Kidney (tissue), 14 donors: ENCODE measurements around the gene HNRNPDL. TPM values are rescaled to one million over a fixed set of nuclear protein-coding genes. Genes with fewer than 3 reads are reported as not detected.

ENCODE experiments used
- DNase-seq, 5 donors: peaks; one replicate each; pipeline ENCODE4 v3.0.0-alpha.2; 2013 to 2020
- FAIRE-seq: peaks from 2 replicates; lab custom pipeline; 2012; peaks lifted over from hg19 to GRCh38; lab: Jason Lieb, UNC
- H3K27ac ChIP-seq, 2 donors: one replicate each; pipeline ENCODE4 v1.7.0; 2013; ENCODE audit warnings: low read depth in 2 of 2, low read length in 2 of 2, inconsistent platforms in 1 of 2
- H3K27me3 ChIP-seq: one replicate; pipeline ENCODE4 v1.7.1; 2013; ENCODE audit warnings: low read length, inconsistent platforms; ENCODE audit not compliant: control insufficient read depth, insufficient read depth
- H3K36me3 ChIP-seq, 3 donors: one replicate each; pipeline versions ENCODE4 v1.7.0 to v1.7.1; 2013; ENCODE audit warnings: low read length in 3 of 3, control low read depth in 1 of 3, inconsistent platforms in 1 of 3; ENCODE audit not compliant: insufficient read depth in 3 of 3, control insufficient read depth in 2 of 3
- H3K4me1 ChIP-seq, 3 donors: one replicate each; pipeline versions ENCODE4 v1.7.0 to v1.7.1; 2013; ENCODE audit warnings: low read length in 3 of 3, inconsistent platforms in 1 of 3, low read depth in 1 of 3; ENCODE audit not compliant: control insufficient read depth in 2 of 3, insufficient read depth in 2 of 3
- H3K4me3 ChIP-seq, 3 donors: one replicate each; pipeline versions ENCODE4 v1.7.0 to v1.8.1; 2013; ENCODE audit warnings: low read length in 3 of 3, control low read depth in 1 of 3, inconsistent platforms in 1 of 3
- H3K9ac ChIP-seq, 3 donors: one replicate each; pipeline versions ENCODE4 v1.7.0 to v1.7.1; 2013; ENCODE audit warnings: low read length in 3 of 3, control low read depth in 1 of 3, inconsistent platforms in 1 of 3
- H3K9me3 ChIP-seq, 3 donors: one replicate each; pipeline versions ENCODE4 v1.7.0 to v1.7.1; 2013; ENCODE audit warnings: low read length in 3 of 3, control low read depth in 1 of 3, inconsistent platforms in 1 of 3; ENCODE audit not compliant: control insufficient read depth in 2 of 3, insufficient read depth in 1 of 3
- CTCF ChIP-seq: IDR thresholded peaks from 3 replicates; pipeline ENCODE4 v1.5.1; 2012; ENCODE audit warnings: mild to moderate bottlenecking, moderate library complexity, borderline replicate concordance; ENCODE audit not compliant: insufficient read depth; ENCODE audit errors: extremely low read depth
- intact Hi-C: fragments of 100-400 bp; cut with DNase I; formaldehyde crosslinking; loops from one replicate; pipeline ENCODE4 v1.11.1; 2022
- polyA plus RNA-seq: library from polyadenylated mRNA; stranded (reverse); fragments of 350-450 nt; fragmentation: Illumina TruSeq; extraction: RNeasy Lipid Tissue Mini Kit (QIAGEN cat#74804); gene quantifications from one replicate; pipeline ENCODE4 v1.2.3, GENCODE V29; 2014; ENCODE audit warnings: low read depth, low replicate concordance; ENCODE audit not compliant: insufficient read depth
- total RNA-seq: library from RNA; stranded (reverse); fragmentation: NEBNext Ultra II Directional; extraction: Animal tissue kit (Norgen Biotek cat#: 25700); gene quantifications from one replicate; pipeline ENCODE4 v1.2.1, GENCODE V29; 2021
- donor health status: control.
- donor health status: control.
- donor health status: control.
- donor health status: control.
- donor health status: control.
- donor health status: DM: yes; HTN: yes; CAD: no.
- donor health status: Normal renal cell carcinoma (clear cell type).

HNRNPDL gene
- total and polyA plus RNA-seq, 2 donors from 2014 or later: 135 to 263 TPM

GRCh38 chr4:82436130-82436529 lies 5.9 kb upstream of the HNRNPDL start:
- H3K4me3 ChIP-seq: no peak overlapping the region
- intact Hi-C loops: no loop called here
- no peak for TF ChIP-seq CTCF
- H3K36me3 ChIP-seq: no peaks in the 10 kb centered on the region
- H3K4me1 ChIP-seq: peaks cover 0 to 19% (median 7%) of the 10 kb centered on the region in 3 donors
- no peaks in the 10 kb centered on the region for H3K27me3 ChIP-seq
- H3K9me3 ChIP-seq: no peaks in the 10 kb centered on the region
- DNase-seq: no peak
- no peak overlapping the region for H3K9ac ChIP-seq
- no peak for FAIRE-seq
- no peak overlapping the region for H3K27ac ChIP-seq

- H3K4me3 ChIP-seq: no peak overlapping the region
- no peak for TF ChIP-seq CTCF
- intact Hi-C loops: no loop called here
- no peak overlapping the region for H3K9ac ChIP-seq
- DNase-seq (no peak), FAIRE-seq (no peak)
- peaks cover 0 to 19% (median 7%) of the 10 kb centered on the region in 3 donors for H3K4me1 ChIP-seq
- H3K27me3 ChIP-seq: no peaks in the 10 kb centered on the region
- no peaks in the 10 kb centered on the region for H3K36me3 ChIP-seq
- no peak overlapping the region for H3K27ac ChIP-seq
- H3K9me3 ChIP-seq: no peaks in the 10 kb centered on the region
Observed at GRCh38 chr4:82434949-82435348, 4.7 kb upstream of the HNRNPDL start.

GRCh38 chr4:82433791-82434190 lies 3.5 kb upstream of the HNRNPDL start:
- H3K4me1 ChIP-seq: peaks cover 0 to 19% (median 7%) of the 10 kb centered on the region in 3 donors
- H3K27me3 ChIP-seq: no peaks in the 10 kb centered on the region
- no peak overlapping the region for H3K27ac ChIP-seq
- intact Hi-C loops: no loop called here
- no peaks in the 10 kb centered on the region for H3K36me3 ChIP-seq
- FAIRE-seq (no peak), DNase-seq (no peak)
- no peak overlapping the region for H3K9ac ChIP-seq
- no peak for TF ChIP-seq CTCF
- no peaks in the 10 kb centered on the region for H3K9me3 ChIP-seq
- no peak overlapping the region for H3K4me3 ChIP-seq

GRCh38 chr4:82432596-82432995 lies 2.3 kb upstream of the HNRNPDL start:
- intact Hi-C loops: no loop called here
- H3K9ac ChIP-seq: no peak overlapping the region
- no peak for DNase-seq
- H3K4me3 ChIP-seq: no peak overlapping the region
- FAIRE-seq: no peak
- peaks cover 0 to 15% (median 12%) of the 10 kb centered on the region in 3 donors for H3K4me1 ChIP-seq
- H3K27ac ChIP-seq: no peak overlapping the region
- no peaks in the 10 kb centered on the region for H3K9me3 ChIP-seq
- TF ChIP-seq CTCF: no peak
- peaks cover 0 to 3% (median 0%) of the 10 kb centered on the region in 3 donors for H3K36me3 ChIP-seq
- H3K27me3 ChIP-seq: no peaks in the 10 kb centered on the region
